Gastrocnemius medialis (tissue), 4 donors: ENCODE data around the gene KDM8. TPM values are rescaled to one million over a fixed set of nuclear protein-coding genes. Genes with fewer than 3 reads are reported as not detected.
"Not testable (repeated sequence)": the region's sequence is repeated elsewhere in the genome, so short reads cannot be mapped to it uniquely, and the experiment has no call there.

Experiments used
- ATAC-seq, 2 donors: fragments of 150-250 bp; one replicate each; pipeline ENCODE4 v1.9.1; 2016
- DNase-seq, 2 donors: peaks; one replicate each; pipeline ENCODE4 v3.0.0-alpha.2; 2019
- H3K27ac ChIP-seq, 4 donors: fragments of 200-600 bp; sonication (generic); 1 replicate in 1 of 4; 2 replicates in 3 of 4; pipeline ENCODE4 v1.5.1; 2016 to 2018; ENCODE audit warnings: mild to moderate bottlenecking in 2 of 4, moderate library complexity in 1 of 4
- H3K27me3 ChIP-seq, 3 donors: fragments of 200-600 bp; sonication (generic) in 2 of 3; 1 replicate in 1 of 3; 2 replicates in 2 of 3; pipeline versions ENCODE4 v1.5.1 to v1.6.0; 2016 to 2019; ENCODE audit warnings: mild to moderate bottlenecking in 1 of 3, moderate library complexity in 1 of 3
- H3K36me3 ChIP-seq, 2 donors: fragments of 200-600 bp; sonication (generic) in 1 of 2; one replicate each; pipeline ENCODE4 v1.5.1; 2017 to 2018
- H3K4me1 ChIP-seq, 2 donors: fragments of 200-600 bp; sonication (generic) in 1 of 2; one replicate each; pipeline ENCODE4 v1.5.1; 2016 to 2017; ENCODE audit warnings: mild to moderate bottlenecking in 2 of 2
- H3K4me3 ChIP-seq, 4 donors: fragments of 200-600 bp; sonication (generic) in 3 of 4; 1 replicate in 1 of 4; 2 replicates in 3 of 4; pipeline ENCODE4 v1.5.1; 2016 to 2019; ENCODE audit warnings: mild to moderate bottlenecking in 2 of 4
- H3K9me3 ChIP-seq, 3 donors: fragments of 200-600 bp; sonication (generic) in 2 of 3; 1 replicate in 1 of 3; 2 replicates in 2 of 3; pipeline ENCODE4 v1.5.1; 2016 to 2019
- POLR2A ChIP-seq, 2 donors: fragments of 450-650 bp; IDR thresholded peaks; one replicate each; pipeline ENCODE4 v1.6.1; 2017; ENCODE audit warnings: antibody characterized with exemption in 2 of 2, mild to moderate bottlenecking in 2 of 2, moderate library complexity in 2 of 2
- in situ Hi-C, 4 donors: fragments of 200-750 bp; cut with MboI; loops; one replicate each; pipeline versions ENCODE4 v1.15.0 to v1.8.0; 2017; ENCODE audit warnings: low sequenced_read_pairs in 4 of 4
- intact Hi-C: fragments of 100-400 bp; cut with DNase I; formaldehyde crosslinking; loops from one replicate; pipeline ENCODE4 v1.15.1; 2023; ENCODE audit warnings: low total_unique reads
- total RNA-seq, 4 donors: library from RNA; depleted of rRNA; stranded (reverse); fragments of >200 nt; gene quantifications; one replicate each; pipeline versions ENCODE4 v1.1.0 to v1.2.3, GENCODE V29; 2016
- TF ChIP-seq, protein P1 (sequence below), 5 experiments: fragments of 450-650 bp in 3 of 5; fragments of 200-600 bp in 2 of 5; sonication (generic) in 2 of 5; IDR thresholded peaks in 4 of 5; conservative IDR thresholded peaks in 1 of 5; 1 replicate in 4 of 5; 2 replicates in 1 of 5; pipeline ENCODE4 v1.5.1; 2016 to 2019; ENCODE audit warnings: antibody characterized with exemption in 5 of 5, mild to moderate bottlenecking in 3 of 5, moderate library complexity in 3 of 5

Gene KDM8
- total RNA-seq, 4 donors from 2014 or later: 3.2 to 6.3 (median 5.1) TPM

GRCh38 chr16:27202923-27203506 is 311 bp upstream of the KDM8 start:
- in situ Hi-C loops: loop anchor here in 1 of 4 donors (25.0 kb wide), 1 partner anchor 359 kb away; the partner anchor contains the start of gene KATNIP
- TF ChIP-seq, protein P1, sequence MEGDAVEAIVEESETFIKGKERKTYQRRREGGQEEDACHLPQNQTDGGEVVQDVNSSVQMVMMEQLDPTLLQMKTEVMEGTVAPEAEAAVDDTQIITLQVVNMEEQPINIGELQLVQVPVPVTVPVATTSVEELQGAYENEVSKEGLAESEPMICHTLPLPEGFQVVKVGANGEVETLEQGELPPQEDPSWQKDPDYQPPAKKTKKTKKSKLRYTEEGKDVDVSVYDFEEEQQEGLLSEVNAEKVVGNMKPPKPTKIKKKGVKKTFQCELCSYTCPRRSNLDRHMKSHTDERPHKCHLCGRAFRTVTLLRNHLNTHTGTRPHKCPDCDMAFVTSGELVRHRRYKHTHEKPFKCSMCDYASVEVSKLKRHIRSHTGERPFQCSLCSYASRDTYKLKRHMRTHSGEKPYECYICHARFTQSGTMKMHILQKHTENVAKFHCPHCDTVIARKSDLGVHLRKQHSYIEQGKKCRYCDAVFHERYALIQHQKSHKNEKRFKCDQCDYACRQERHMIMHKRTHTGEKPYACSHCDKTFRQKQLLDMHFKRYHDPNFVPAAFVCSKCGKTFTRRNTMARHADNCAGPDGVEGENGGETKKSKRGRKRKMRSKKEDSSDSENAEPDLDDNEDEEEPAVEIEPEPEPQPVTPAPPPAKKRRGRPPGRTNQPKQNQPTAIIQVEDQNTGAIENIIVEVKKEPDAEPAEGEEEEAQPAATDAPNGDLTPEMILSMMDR (IDR thresholded peaks at IDR 0.05 in 4 of 5, conservative IDR thresholded peaks at IDR 0.05 in 1 of 5): no peak
- TF ChIP-seq POLR2A (IDR thresholded peaks at IDR 0.05): no peak
- intact Hi-C loops: loop anchor here (2.0 to 10.0 kb wide), 4 partner anchors 26 to 1332 kb away; partner anchors contain the start of genes KATNIP, NSMCE1 and NUPR1

DNA sequence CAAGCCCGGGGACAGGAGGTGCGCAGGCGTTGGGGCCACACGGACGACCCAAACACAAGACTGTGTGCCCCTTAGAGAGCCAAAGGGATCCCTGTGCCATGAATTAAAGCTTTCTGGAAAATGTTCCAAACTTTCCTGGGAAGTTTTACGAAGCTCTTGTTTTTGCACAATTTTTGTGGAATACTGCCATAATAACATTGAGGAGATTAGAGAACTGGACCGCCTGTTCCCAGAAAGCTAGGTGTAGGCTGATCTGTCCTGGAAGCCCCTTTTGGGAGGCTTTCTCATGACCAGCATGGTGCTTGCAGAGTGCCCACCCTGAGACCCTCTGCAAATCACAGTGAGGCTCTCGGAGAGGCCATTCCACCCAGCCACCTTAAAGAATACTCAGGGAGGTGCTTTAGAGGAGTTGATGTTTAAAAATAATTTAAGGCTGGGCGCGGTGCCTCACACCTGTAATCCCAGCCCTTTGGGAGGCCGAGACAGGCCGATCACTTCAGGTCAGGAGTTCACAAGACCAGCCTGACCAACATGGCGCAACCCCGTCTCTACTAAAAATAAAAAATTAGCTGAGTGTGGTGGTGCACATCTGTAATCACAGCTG is 1.1 kb downstream of the KDM8 start:
- peak overlapping the region; percentile 56 to 79 (median 72) for H3K4me3 ChIP-seq
- peak overlapping the region; percentile 88 to 96 (median 94) for H3K27ac ChIP-seq
- peak; percentile 60 to 88 for DNase-seq
- peak; percentile 35 to 60 for ATAC-seq
- intact Hi-C loops (loop anchor here (5.0 to 10.0 kb wide), 2 partner anchors 348 to 1330 kb away; partner anchors contain the start of genes KATNIP and NUPR1), in situ Hi-C loops (loop anchor here in 1 of 4 donors (25.0 kb wide), 1 partner anchor 358 kb away; the partner anchor contains the start of gene KATNIP)
- H3K27me3 ChIP-seq: no peaks in the 10 kb centered on the region
- H3K9me3 ChIP-seq: no peaks in the 10 kb centered on the region
- TF ChIP-seq POLR2A (IDR thresholded peaks at IDR 0.05): no peak
- TF ChIP-seq, protein P1 (IDR thresholded peaks at IDR 0.05 in 4 of 5, conservative IDR thresholded peaks at IDR 0.05 in 1 of 5): no peak
- peaks cover 22 to 24% of the 10 kb centered on the region in 2 donors for H3K4me1 ChIP-seq
- H3K36me3 ChIP-seq: no peaks in the 10 kb centered on the region

More at GRCh38 chr16:27202923-27203506, 311 bp upstream of the KDM8 start:
- Histone ChIP-seq H3K4me3 (peak overlapping the region; percentile 67 to 79 (median 76)), H3K27me3 (no peaks in the 10 kb centered on the region), H3K9me3 (no peaks in the 10 kb centered on the region), H3K36me3 (no peaks in the 10 kb centered on the region), H3K4me1 (peaks cover 22 to 24% of the 10 kb centered on the region in 2 donors), H3K27ac (peak overlapping the region; percentile 88 to 96 (median 94))
- ATAC-seq: no peak
- peak; percentile 77 to 90 for DNase-seq

DNA sequence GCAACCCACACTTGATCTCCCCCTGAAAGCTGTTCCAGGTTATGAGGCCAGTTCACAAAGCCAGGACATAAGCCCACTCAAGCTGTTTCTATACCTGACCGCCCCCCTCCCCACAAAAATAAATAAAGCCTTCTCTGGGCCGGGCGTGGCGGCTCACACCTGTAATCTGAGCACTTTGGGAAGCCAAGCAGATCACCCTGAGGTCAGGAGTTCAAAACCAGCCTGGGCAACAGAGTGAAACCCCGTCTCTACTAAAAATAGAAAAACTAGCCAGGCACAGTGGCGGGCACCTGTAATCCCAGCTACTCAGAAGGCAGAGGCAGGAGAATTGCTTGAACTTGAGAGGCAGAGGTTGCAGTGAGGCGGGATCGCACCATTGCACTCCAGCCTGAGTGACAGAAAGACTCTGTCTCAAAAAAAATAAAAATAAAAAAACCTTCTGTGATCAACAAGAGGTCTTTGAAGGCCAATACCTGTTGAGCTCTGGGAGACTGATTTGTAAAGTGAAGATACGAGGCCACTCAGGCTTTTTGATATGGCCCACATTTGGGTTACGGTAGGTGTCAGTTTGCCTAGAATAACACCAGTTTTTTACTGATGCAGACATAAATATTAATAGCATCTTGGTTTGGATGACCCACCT is 2.2 kb downstream of the KDM8 start:
- Histone ChIP-seq H3K36me3 (peaks cover 0 to 10% of the 10 kb centered on the region in 2 donors), H3K4me1 (peaks cover 22 to 24% of the 10 kb centered on the region in 2 donors), H3K9me3 (no peaks in the 10 kb centered on the region), H3K27me3 (no peaks in the 10 kb centered on the region), H3K4me3 (no peak overlapping the region), H3K27ac (peak overlapping the region; percentile 88 to 96 (median 94))
- intact Hi-C loops: loop anchor here (1.0 to 10.0 kb wide), 2 partner anchors 17 to 1329 kb away; partner anchors contain the start of gene NUPR1
- ATAC-seq: no peak
- no peak for DNase-seq
- in situ Hi-C loops: loop anchor here in 1 of 4 donors (25.0 kb wide), 1 partner anchor 357 kb away; the partner anchor contains the start of gene KATNIP
- no peak for TF ChIP-seq POLR2A (IDR thresholded peaks at IDR 0.05)
- TF ChIP-seq, protein P1 (IDR thresholded peaks at IDR 0.05 in 4 of 5, conservative IDR thresholded peaks at IDR 0.05 in 1 of 5): no peak

GRCh38 chr16:27207121-27207520 is 3.8 kb downstream of the KDM8 start:
- in situ Hi-C loops: loop anchor here in 1 of 4 donors (25.0 kb wide), 1 partner anchor 355 kb away; the partner anchor contains the start of gene KATNIP
- intact Hi-C loops: loop anchor here (10.0 kb wide), 1 partner anchor 1328 kb away; the partner anchor contains the start of gene NUPR1

More at GRCh38 chr16:27207121-27207520, 3.8 kb downstream of the KDM8 start:
- peak overlapping the region in 1 of 4 donors; percentile 88 for H3K27ac ChIP-seq
- ATAC-seq, DNase-seq, H3K27me3 ChIP-seq, H3K9me3 ChIP-seq, H3K4me3 ChIP-seq: not testable (repeated sequence)
- peaks cover 0 to 20% of the 10 kb centered on the region in 2 donors for H3K36me3 ChIP-seq
- H3K4me1 ChIP-seq: peaks cover 22 to 24% of the 10 kb centered on the region in 2 donors
